ENCODE data around the gene LARP6.

The LARP6 gene

DNA sequence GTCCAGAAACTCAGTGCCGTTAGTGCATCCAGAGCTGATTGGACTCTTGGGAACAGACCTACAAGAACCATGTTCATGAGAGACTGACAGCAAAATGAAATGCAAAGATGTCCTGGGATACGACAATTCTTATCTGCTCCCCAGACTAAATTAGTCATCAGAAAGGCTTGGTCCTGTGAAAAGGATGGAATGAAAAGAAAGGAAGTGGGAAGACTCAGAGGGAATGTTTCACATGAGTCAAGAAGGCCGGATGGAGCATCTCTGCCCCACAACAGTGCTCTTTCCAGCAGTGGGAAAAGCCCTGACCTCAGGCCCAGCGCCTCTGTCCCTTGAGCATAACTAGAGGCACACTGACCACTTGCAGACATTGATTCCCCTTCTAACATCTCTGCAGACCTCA lies 51.3 kb downstream of the LARP6 start:
- no peak for DNase-seq (ENCODE audit: low spot score)
- in situ Hi-C loops (cut with MboI; ENCODE audit: low pct_unique_long_range_greater_than_20kb, low sequenced_read_pairs, unreplicated experiment): no loop called here
- TF ChIP-seq, protein P1, sequence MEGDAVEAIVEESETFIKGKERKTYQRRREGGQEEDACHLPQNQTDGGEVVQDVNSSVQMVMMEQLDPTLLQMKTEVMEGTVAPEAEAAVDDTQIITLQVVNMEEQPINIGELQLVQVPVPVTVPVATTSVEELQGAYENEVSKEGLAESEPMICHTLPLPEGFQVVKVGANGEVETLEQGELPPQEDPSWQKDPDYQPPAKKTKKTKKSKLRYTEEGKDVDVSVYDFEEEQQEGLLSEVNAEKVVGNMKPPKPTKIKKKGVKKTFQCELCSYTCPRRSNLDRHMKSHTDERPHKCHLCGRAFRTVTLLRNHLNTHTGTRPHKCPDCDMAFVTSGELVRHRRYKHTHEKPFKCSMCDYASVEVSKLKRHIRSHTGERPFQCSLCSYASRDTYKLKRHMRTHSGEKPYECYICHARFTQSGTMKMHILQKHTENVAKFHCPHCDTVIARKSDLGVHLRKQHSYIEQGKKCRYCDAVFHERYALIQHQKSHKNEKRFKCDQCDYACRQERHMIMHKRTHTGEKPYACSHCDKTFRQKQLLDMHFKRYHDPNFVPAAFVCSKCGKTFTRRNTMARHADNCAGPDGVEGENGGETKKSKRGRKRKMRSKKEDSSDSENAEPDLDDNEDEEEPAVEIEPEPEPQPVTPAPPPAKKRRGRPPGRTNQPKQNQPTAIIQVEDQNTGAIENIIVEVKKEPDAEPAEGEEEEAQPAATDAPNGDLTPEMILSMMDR (IDR thresholded peaks at IDR 0.05; ENCODE audit: extremely low read depth, insufficient read depth, missing control alignments): no peak

DNA sequence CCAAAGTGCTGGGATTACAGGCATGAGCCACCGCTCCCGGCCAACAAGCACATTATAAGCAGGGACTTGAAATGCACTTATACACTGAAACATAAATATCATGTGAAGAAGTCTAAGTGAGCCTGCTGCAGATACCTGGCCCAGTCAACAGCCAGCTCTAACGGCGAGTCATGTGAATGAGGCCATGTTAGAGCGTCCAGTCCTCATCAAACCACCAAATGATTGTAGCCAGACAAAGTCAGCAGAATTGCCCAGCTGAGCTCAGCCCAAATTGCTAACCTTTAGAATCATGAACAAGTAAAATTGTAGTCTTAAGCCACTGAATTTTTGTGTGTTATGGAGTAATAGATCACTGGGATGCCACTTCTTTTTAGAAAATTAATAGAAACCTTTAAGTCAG lies 52.8 kb downstream of the LARP6 start:
- DNase-seq (ENCODE audit: low spot score): no peak
- TF ChIP-seq, protein P1 (IDR thresholded peaks at IDR 0.05; ENCODE audit: extremely low read depth, insufficient read depth, missing control alignments): no peak
- in situ Hi-C loops (cut with MboI; ENCODE audit: low pct_unique_long_range_greater_than_20kb, low sequenced_read_pairs, unreplicated experiment): no loop called here

DNA sequence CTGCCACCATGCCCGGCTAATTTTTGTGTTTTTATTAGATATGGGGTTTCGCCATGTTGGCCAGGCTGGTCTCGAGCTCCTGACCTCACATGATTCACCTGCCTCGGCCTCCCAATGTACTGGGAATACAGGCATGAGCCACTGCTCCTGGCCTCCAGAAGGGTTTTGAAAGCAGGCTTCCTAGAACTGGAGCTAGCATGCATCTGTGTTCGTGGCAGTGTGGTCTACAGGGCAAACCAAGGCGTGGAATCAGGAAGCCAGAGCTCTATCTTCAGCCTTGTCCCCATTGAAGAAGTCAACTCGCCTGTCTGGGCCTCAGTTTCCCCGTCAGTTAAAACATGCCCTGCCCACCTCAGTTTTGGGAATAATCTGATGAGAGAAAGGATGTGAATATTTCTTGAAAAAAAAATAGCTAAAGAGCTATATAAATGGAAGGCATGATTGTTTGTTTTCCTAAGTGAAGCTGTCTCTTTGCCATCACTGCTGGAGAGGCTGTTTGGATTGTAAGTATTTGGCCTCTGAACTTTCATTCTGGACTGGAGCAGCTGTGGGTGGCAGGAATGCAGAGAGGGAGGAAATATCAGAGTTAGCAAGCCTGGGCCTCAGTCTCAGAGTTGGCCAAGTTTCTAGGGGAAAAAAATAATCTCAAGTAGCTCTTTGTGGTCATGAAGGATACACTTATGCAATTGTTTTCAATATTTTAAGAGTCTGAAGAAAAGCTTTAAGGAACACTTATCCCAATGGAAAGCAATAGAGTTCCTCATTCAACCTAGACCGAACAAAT lies 54.1 kb downstream of the LARP6 start:
- no peak for DNase-seq (ENCODE audit: low spot score)
- TF ChIP-seq, protein P1 (IDR thresholded peaks at IDR 0.05; ENCODE audit: extremely low read depth, insufficient read depth, missing control alignments): no peak
- in situ Hi-C loops (cut with MboI; ENCODE audit: low pct_unique_long_range_greater_than_20kb, low sequenced_read_pairs, unreplicated experiment): no loop called here

DNA sequence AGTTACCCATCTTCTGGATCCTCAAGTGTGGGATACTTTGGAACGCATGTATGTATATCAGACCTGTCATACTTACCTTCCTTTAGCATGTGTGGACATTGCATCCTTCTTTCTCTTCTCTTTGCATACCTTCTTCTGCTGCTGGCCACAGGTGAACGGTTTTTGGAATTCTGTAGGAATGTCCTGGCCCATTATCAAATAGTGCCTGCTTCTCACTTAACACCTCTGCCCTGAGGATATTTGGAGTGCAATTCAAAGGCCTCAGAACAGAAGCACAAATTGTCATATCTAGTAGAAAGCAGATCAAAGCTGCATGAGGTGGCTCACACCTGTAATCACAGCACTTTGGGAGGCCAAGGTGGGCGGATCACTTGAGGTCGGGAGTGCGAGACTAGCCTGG lies 56.5 kb downstream of the LARP6 start:
- in situ Hi-C loops (cut with MboI; ENCODE audit: low pct_unique_long_range_greater_than_20kb, low sequenced_read_pairs, unreplicated experiment): no loop called here
- TF ChIP-seq, protein P1 (IDR thresholded peaks at IDR 0.05; ENCODE audit: extremely low read depth, insufficient read depth, missing control alignments): no peak
- no peak for DNase-seq (ENCODE audit: low spot score)

DNA sequence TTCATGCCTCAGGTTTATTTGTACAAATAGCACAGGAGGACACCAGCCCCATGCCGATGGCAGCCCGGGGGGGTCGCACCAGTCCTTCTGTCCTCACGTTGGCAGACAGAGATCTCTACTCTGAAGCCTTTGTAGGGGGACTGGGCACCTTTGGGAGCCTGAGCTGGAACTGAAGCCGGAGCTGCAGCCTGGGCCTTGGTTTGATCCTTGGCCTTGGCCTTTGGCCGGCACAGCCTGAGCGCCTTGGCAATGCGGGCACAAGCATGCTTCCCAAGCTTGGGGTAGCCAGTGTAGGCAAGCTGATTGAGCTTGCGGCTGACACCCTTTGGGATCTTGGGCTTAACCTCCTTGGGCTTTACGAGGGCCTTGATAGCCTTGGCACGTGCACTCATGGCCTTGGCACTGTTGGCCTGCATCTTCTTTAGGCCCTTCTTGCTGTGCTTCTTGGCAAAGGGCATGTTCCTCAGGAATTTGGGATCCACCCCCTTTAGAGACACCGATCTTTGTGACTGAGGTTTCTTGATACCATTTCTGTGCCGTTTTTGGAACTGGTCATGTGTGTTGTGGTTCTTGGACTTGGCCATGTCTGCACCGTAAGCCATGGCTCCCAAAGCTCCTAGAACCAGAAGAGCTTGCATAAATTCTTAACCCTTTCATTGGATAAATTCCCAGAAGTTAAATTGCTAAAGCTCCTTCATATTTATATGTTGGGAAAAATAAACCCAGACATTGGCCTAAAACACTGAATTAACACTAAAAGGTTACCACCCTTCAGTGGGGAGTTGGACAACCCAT lies 57.2 kb downstream of the LARP6 start:
- TF ChIP-seq, protein P1 (IDR thresholded peaks at IDR 0.05; ENCODE audit: extremely low read depth, insufficient read depth, missing control alignments): no peak
- in situ Hi-C loops (cut with MboI; ENCODE audit: low pct_unique_long_range_greater_than_20kb, low sequenced_read_pairs, unreplicated experiment): no loop called here
- DNase-seq (ENCODE audit: low spot score): no peak

DNA sequence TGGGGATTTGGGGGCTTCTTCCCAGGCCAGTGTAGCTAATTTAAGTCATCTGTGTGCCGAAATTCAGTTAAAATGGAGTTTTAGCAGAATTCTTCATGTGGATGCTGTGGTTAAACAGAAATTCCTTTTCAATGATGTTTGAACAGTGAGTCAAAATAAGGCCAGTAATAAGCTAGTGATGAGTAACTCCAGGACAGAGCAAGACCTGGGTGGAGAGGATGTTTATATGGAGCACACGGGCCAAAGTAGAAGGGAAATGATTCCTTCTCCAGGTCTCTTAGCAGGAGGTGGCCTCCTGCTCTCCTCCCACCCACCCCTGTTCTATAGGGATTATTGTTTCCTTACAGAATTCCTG lies 58.7 kb downstream of the LARP6 start:
- TF ChIP-seq, protein P1 (IDR thresholded peaks at IDR 0.05; ENCODE audit: extremely low read depth, insufficient read depth, missing control alignments): no peak
- in situ Hi-C loops (cut with MboI; ENCODE audit: low pct_unique_long_range_greater_than_20kb, low sequenced_read_pairs, unreplicated experiment): no loop called here
- no peak for DNase-seq (ENCODE audit: low spot score)
